Muscle layer of duodenum (tissue), 2 donors: ENCODE results near the gene MYO3B.
"Not testable (repeated sequence)": the region's sequence is repeated elsewhere in the genome, so short reads cannot be mapped to it uniquely, and the experiment has no call there.

Experiments
- H3K27ac ChIP-seq: one replicate; pipeline ENCODE4 v1.7.0; 2013; ENCODE audit warnings: mild to moderate bottlenecking, low read length
- H3K27me3 ChIP-seq: one replicate; pipeline ENCODE4 v1.7.0; 2013; ENCODE audit warnings: low read depth, mild to moderate bottlenecking, control low read depth, low read length
- H3K36me3 ChIP-seq, 2 donors: one replicate each; pipeline ENCODE4 v1.7.0; 2013; ENCODE audit warnings: low read length in 2 of 2, control low read depth in 1 of 2, mild to moderate bottlenecking in 1 of 2; ENCODE audit not compliant: insufficient read depth in 2 of 2, control insufficient read depth in 1 of 2
- H3K4me1 ChIP-seq, 2 donors: one replicate each; pipeline ENCODE4 v1.7.0; 2013; ENCODE audit warnings: low read length in 2 of 2, mild to moderate bottlenecking in 2 of 2, control low read depth in 1 of 2, moderate library complexity in 1 of 2; ENCODE audit not compliant: insufficient read depth in 2 of 2, control insufficient read depth in 1 of 2
- H3K4me3 ChIP-seq, 2 donors: one replicate each; pipeline ENCODE4 v1.7.0; 2013; ENCODE audit warnings: low read length in 2 of 2, low read depth in 1 of 2, mild to moderate bottlenecking in 1 of 2
- H3K9me3 ChIP-seq, 2 donors: one replicate each; pipeline ENCODE4 v1.7.0; 2013; ENCODE audit warnings: low read length in 2 of 2, control low read depth in 1 of 2, mild to moderate bottlenecking in 1 of 2; ENCODE audit not compliant: control insufficient read depth in 1 of 2
- donor health status: healthy.

MYO3B gene

GRCh38 chr2:170647741-170648436 lies 469.9 kb downstream of the MYO3B start:
- Histone ChIP-seq H3K4me3 (no peak overlapping the region), H3K4me1 (no peaks in the 10 kb centered on the region), H3K27ac (no peak overlapping the region), H3K9me3 (no peaks in the 10 kb centered on the region), H3K36me3 (no peaks in the 10 kb centered on the region), H3K27me3 (no peaks in the 10 kb centered on the region)

- H3K4me3 ChIP-seq: no peak overlapping the region
- no peaks in the 10 kb centered on the region for H3K36me3 ChIP-seq
- no peaks in the 10 kb centered on the region for H3K9me3 ChIP-seq
- no peaks in the 10 kb centered on the region for H3K4me1 ChIP-seq
- H3K27ac ChIP-seq: no peak overlapping the region
- no peaks in the 10 kb centered on the region for H3K27me3 ChIP-seq
These were observed 473.8 kb downstream of the MYO3B start for GRCh38 chr2:170651624-170652325.

GRCh38 chr2:170652637-170653417 lies 474.9 kb downstream of the MYO3B start:
- Histone ChIP-seq H3K27ac (no peak overlapping the region), H3K4me1 (no peaks in the 10 kb centered on the region), H3K4me3 (no peak overlapping the region), H3K36me3 (no peaks in the 10 kb centered on the region), H3K9me3 (no peaks in the 10 kb centered on the region), H3K27me3 (no peaks in the 10 kb centered on the region)

- no peaks in the 10 kb centered on the region for H3K36me3 ChIP-seq
- H3K4me3 ChIP-seq: no peak overlapping the region
- no peaks in the 10 kb centered on the region for H3K9me3 ChIP-seq
- H3K27ac ChIP-seq: no peak overlapping the region
- no peaks in the 10 kb centered on the region for H3K27me3 ChIP-seq
- no peaks in the 10 kb centered on the region for H3K4me1 ChIP-seq
These were observed 478.7 kb downstream of the MYO3B start for GRCh38 chr2:170656669-170657068.

GRCh38 chr2:170660409-170660808 lies 482.5 kb downstream of the MYO3B start:
- H3K36me3 ChIP-seq: no peaks in the 10 kb centered on the region
- H3K9me3 ChIP-seq: no peaks in the 10 kb centered on the region
- H3K4me1 ChIP-seq: no peaks in the 10 kb centered on the region
- H3K27me3 ChIP-seq: no peaks in the 10 kb centered on the region
- H3K4me3 ChIP-seq: no peak overlapping the region
- no peak overlapping the region for H3K27ac ChIP-seq

- Histone ChIP-seq H3K27ac (no peak overlapping the region), H3K36me3 (no peaks in the 10 kb centered on the region), H3K9me3 (no peaks in the 10 kb centered on the region), H3K27me3 (no peaks in the 10 kb centered on the region), H3K4me1 (no peaks in the 10 kb centered on the region), H3K4me3 (no peak overlapping the region)
These were observed 487.8 kb downstream of the MYO3B start for GRCh38 chr2:170665743-170666142.

- Histone ChIP-seq H3K27ac (no peak overlapping the region), H3K9me3 (no peaks in the 10 kb centered on the region), H3K36me3 (no peaks in the 10 kb centered on the region), H3K4me1 (no peaks in the 10 kb centered on the region), H3K27me3 (no peaks in the 10 kb centered on the region), H3K4me3 (no peak overlapping the region)
These were observed 492.0 kb downstream of the MYO3B start for GRCh38 chr2:170669909-170670308.

GRCh38 chr2:170670651-170671050 lies 492.7 kb downstream of the MYO3B start:
- H3K27me3 ChIP-seq: no peaks in the 10 kb centered on the region
- no peak overlapping the region for H3K4me3 ChIP-seq
- no peak overlapping the region for H3K27ac ChIP-seq
- H3K9me3 ChIP-seq: no peaks in the 10 kb centered on the region
- H3K36me3 ChIP-seq: no peaks in the 10 kb centered on the region
- H3K4me1 ChIP-seq: no peaks in the 10 kb centered on the region

GRCh38 chr2:170671079-170671478 lies 493.1 kb downstream of the MYO3B start:
- no peaks in the 10 kb centered on the region for H3K36me3 ChIP-seq
- H3K4me3 ChIP-seq: no peak overlapping the region
- H3K27me3 ChIP-seq: no peaks in the 10 kb centered on the region
- H3K9me3 ChIP-seq: no peaks in the 10 kb centered on the region
- H3K4me1 ChIP-seq: no peaks in the 10 kb centered on the region
- no peak overlapping the region for H3K27ac ChIP-seq

- H3K27me3 ChIP-seq, H3K4me3 ChIP-seq, H3K4me1 ChIP-seq, H3K27ac ChIP-seq, H3K9me3 ChIP-seq, H3K36me3 ChIP-seq: not testable (repeated sequence)
These were observed 496.3 kb downstream of the MYO3B start for GRCh38 chr2:170674282-170674681.

- peaks cover 0 to 7% of the 10 kb centered on the region in 2 donors for H3K4me1 ChIP-seq
- H3K27ac ChIP-seq: no peak overlapping the region
- H3K9me3 ChIP-seq: no peaks in the 10 kb centered on the region
- H3K36me3 ChIP-seq: no peaks in the 10 kb centered on the region
- H3K4me3 ChIP-seq: no peak overlapping the region
- H3K27me3 ChIP-seq: no peaks in the 10 kb centered on the region
These were observed 497.8 kb downstream of the MYO3B start for GRCh38 chr2:170675701-170676100.
